ENCODE data around the gene ZBTB43.

The ZBTB43 gene

GRCh38 chr9:126879288-126879687 is 74.4 kb downstream of the ZBTB43 start:
- POLR2A ChIA-PET = no interaction called here
- no peaks in the 10 kb centered on the region for H3K27me3 ChIP-seq (replicated peaks in 2 of 5; ENCODE audit: control insufficient read depth in 4 of 5, insufficient read depth in 5 of 5, low read length in 4 of 5)
- H3K36me3 ChIP-seq (ENCODE audit: control insufficient read depth in 4 of 4, insufficient read depth in 4 of 4, low read length in 3 of 4) = peaks cover 20 to 49% (median 34%) of the 10 kb centered on the region in 4 experiments
- no peak overlapping the region for H3K27ac ChIP-seq (ENCODE audit: insufficient read depth in 1 of 2, low read depth in 1 of 2, low read length in 2 of 2, poor library complexity in 1 of 2, severe bottlenecking in 2 of 2)
- peaks cover 0 to 7% (median 1%) of the 10 kb centered on the region in 4 experiments for H3K4me1 ChIP-seq (ENCODE audit: control extremely low read depth in 1 of 4, control insufficient read depth in 4 of 4, insufficient read depth in 4 of 4, low read length in 3 of 4)
- CTCF ChIA-PET = interaction anchor here (0.9 to 1.2 kb wide), 3 partner anchors 9 to 20 kb away, joined by 3 to 4 read pairs (median 3); no protein-coding TSS in a partner anchor
- WGBS (ENCODE audit: insufficient coverage) = 100% methylated on average over 8 of the region's 9 CpGs
- DNase-seq = no peak
- no peaks in the 10 kb centered on the region for H3K9me3 ChIP-seq (ENCODE audit: control extremely low read depth in 1 of 5, control insufficient read depth in 4 of 5, insufficient read depth in 2 of 5, low read depth in 1 of 5, low read length in 4 of 5)
- no peak overlapping the region for H3K4me3 ChIP-seq (ENCODE audit: control insufficient read depth in 1 of 7, extremely low read depth in 1 of 7, insufficient read depth in 4 of 7, low read depth in 2 of 7, low read length in 6 of 7)

GRCh38 chr9:126880226-126880946 is 75.5 kb downstream of the ZBTB43 start:
- DNase-seq = no peak
- WGBS (ENCODE audit: insufficient coverage) = 99% methylated on average over 17 of the region's 23 CpGs
- no peaks in the 10 kb centered on the region for H3K27me3 ChIP-seq (replicated peaks in 2 of 5; ENCODE audit: control insufficient read depth in 4 of 5, insufficient read depth in 5 of 5, low read length in 4 of 5)
- H3K4me1 ChIP-seq (ENCODE audit: control extremely low read depth in 1 of 4, control insufficient read depth in 4 of 4, insufficient read depth in 4 of 4, low read length in 3 of 4) = peaks cover 0 to 7% (median 6%) of the 10 kb centered on the region in 4 experiments
- H3K9me3 ChIP-seq (ENCODE audit: control extremely low read depth in 1 of 5, control insufficient read depth in 4 of 5, insufficient read depth in 2 of 5, low read depth in 1 of 5, low read length in 4 of 5) = no peaks in the 10 kb centered on the region
- peaks cover 20 to 49% (median 34%) of the 10 kb centered on the region in 4 experiments for H3K36me3 ChIP-seq (ENCODE audit: control insufficient read depth in 4 of 4, insufficient read depth in 4 of 4, low read length in 3 of 4)
- no peak overlapping the region for H3K4me3 ChIP-seq (ENCODE audit: control insufficient read depth in 1 of 7, extremely low read depth in 1 of 7, insufficient read depth in 4 of 7, low read depth in 2 of 7, low read length in 6 of 7)
- no peak overlapping the region for H3K27ac ChIP-seq (ENCODE audit: insufficient read depth in 1 of 2, low read depth in 1 of 2, low read length in 2 of 2, poor library complexity in 1 of 2, severe bottlenecking in 2 of 2)
- ChIA-PET CTCF (interaction anchor here (0.9 kb wide), 1 partner anchor 11 kb away, joined by 3 read pairs; no protein-coding TSS in a partner anchor), POLR2A (no interaction called here)

DNA sequence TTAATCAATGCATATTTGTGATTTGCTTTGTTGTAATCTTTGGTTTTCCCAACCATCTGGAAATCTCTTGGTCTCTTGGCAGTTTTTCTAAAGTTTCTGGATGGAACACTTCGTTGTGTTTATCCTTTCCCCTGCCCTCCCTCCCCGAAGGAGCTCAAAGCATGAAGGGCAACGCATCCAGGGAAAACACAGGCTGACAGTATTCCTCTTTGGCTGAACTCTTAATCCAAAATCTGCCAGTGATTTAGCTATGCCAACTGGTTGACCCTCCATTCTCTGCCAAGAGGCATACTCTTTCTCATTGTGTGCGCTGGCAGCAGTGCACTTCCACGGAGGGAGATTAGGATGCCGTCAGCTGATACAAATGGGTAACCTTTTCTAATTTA is 76.1 kb downstream of the ZBTB43 start:
- Histone ChIP-seq H3K36me3 (ENCODE audit: control insufficient read depth in 4 of 4, insufficient read depth in 4 of 4, low read length in 3 of 4) (peaks cover 20 to 49% (median 34%) of the 10 kb centered on the region in 4 experiments), H3K27ac (ENCODE audit: insufficient read depth in 1 of 2, low read depth in 1 of 2, low read length in 2 of 2, poor library complexity in 1 of 2, severe bottlenecking in 2 of 2) (no peak overlapping the region), H3K27me3 (replicated peaks in 2 of 5; ENCODE audit: control insufficient read depth in 4 of 5, insufficient read depth in 5 of 5, low read length in 4 of 5) (no peaks in the 10 kb centered on the region), H3K4me1 (ENCODE audit: control extremely low read depth in 1 of 4, control insufficient read depth in 4 of 4, insufficient read depth in 4 of 4, low read length in 3 of 4) (peaks cover 0 to 7% (median 5%) of the 10 kb centered on the region in 4 experiments), H3K9me3 (ENCODE audit: control extremely low read depth in 1 of 5, control insufficient read depth in 4 of 5, insufficient read depth in 2 of 5, low read depth in 1 of 5, low read length in 4 of 5) (no peaks in the 10 kb centered on the region), H3K4me3 (ENCODE audit: control insufficient read depth in 1 of 7, extremely low read depth in 1 of 7, insufficient read depth in 4 of 7, low read depth in 2 of 7, low read length in 6 of 7) (no peak overlapping the region)
- CTCF ChIA-PET = interaction anchor here (1.5 kb wide), 1 partner anchor 13 kb away, joined by 3 read pairs; no protein-coding TSS in a partner anchor
- POLR2A ChIA-PET = no interaction called here
- DNase-seq = no peak
- WGBS (ENCODE audit: insufficient coverage) = 100% methylated on average over 2 of the region's 6 CpGs

GRCh38 chr9:126882746-126883145 is 77.9 kb downstream of the ZBTB43 start:
- no peak overlapping the region for H3K4me3 ChIP-seq (ENCODE audit: control insufficient read depth in 1 of 7, extremely low read depth in 1 of 7, insufficient read depth in 4 of 7, low read depth in 2 of 7, low read length in 6 of 7)
- H3K9me3 ChIP-seq (ENCODE audit: control extremely low read depth in 1 of 5, control insufficient read depth in 4 of 5, insufficient read depth in 2 of 5, low read depth in 1 of 5, low read length in 4 of 5) = no peaks in the 10 kb centered on the region
- H3K4me1 ChIP-seq (ENCODE audit: control extremely low read depth in 1 of 4, control insufficient read depth in 4 of 4, insufficient read depth in 4 of 4, low read length in 3 of 4) = peaks cover 0 to 6% (median 4%) of the 10 kb centered on the region in 4 experiments
- ChIA-PET CTCF (interaction anchor here (1.5 kb wide), 1 partner anchor 11 kb away, joined by 3 read pairs; no protein-coding TSS in a partner anchor), POLR2A (no interaction called here)
- no peaks in the 10 kb centered on the region for H3K27me3 ChIP-seq (replicated peaks in 2 of 5; ENCODE audit: control insufficient read depth in 4 of 5, insufficient read depth in 5 of 5, low read length in 4 of 5)
- no peak overlapping the region for H3K27ac ChIP-seq (ENCODE audit: insufficient read depth in 1 of 2, low read depth in 1 of 2, low read length in 2 of 2, poor library complexity in 1 of 2, severe bottlenecking in 2 of 2)
- 97% methylated on average over 9 of the region's 11 CpGs for WGBS (ENCODE audit: insufficient coverage)
- H3K36me3 ChIP-seq (ENCODE audit: control insufficient read depth in 4 of 4, insufficient read depth in 4 of 4, low read length in 3 of 4) = peaks cover 20 to 47% (median 34%) of the 10 kb centered on the region in 4 experiments
- DNase-seq = no peak

DNA sequence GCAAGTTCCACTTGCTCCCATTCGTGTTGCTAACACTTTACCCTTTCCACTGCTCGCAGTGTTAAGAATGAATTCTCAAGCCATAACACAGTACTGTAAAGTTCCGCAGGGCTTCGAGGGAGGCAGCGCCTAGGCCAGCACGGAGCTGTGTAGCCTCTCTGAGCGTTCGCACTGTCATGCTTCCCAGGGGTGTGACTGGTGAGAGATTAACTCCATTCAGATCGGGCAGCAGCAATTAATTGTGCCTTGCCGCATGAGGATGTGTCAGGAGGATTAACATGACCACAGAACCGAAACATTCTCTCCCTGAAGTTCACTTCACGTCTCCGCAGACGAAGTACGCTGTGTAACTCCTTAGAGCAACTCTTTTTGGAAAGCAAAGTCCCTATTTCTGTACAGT is 78.8 kb downstream of the ZBTB43 start:
- 97% methylated on average over 13 of the region's 15 CpGs for whole genome bisulfite sequencing (ENCODE audit: insufficient coverage)
- no peak for DNase-seq
- no peaks in the 10 kb centered on the region for H3K9me3 ChIP-seq (ENCODE audit: control extremely low read depth in 1 of 5, control insufficient read depth in 4 of 5, insufficient read depth in 2 of 5, low read depth in 1 of 5, low read length in 4 of 5)
- no peak overlapping the region for H3K4me3 ChIP-seq (ENCODE audit: control insufficient read depth in 1 of 7, extremely low read depth in 1 of 7, insufficient read depth in 4 of 7, low read depth in 2 of 7, low read length in 6 of 7)
- peaks cover 20 to 45% (median 32%) of the 10 kb centered on the region in 4 experiments for H3K36me3 ChIP-seq (ENCODE audit: control insufficient read depth in 4 of 4, insufficient read depth in 4 of 4, low read length in 3 of 4)
- peaks cover 0 to 6% (median 4%) of the 10 kb centered on the region in 4 experiments for H3K4me1 ChIP-seq (ENCODE audit: control extremely low read depth in 1 of 4, control insufficient read depth in 4 of 4, insufficient read depth in 4 of 4, low read length in 3 of 4)
- CTCF ChIA-PET = interaction anchor here (0.6 kb wide), 1 partner anchor 48 kb away, joined by 3 read pairs; no protein-coding TSS in a partner anchor
- no peak overlapping the region for H3K27ac ChIP-seq (ENCODE audit: insufficient read depth in 1 of 2, low read depth in 1 of 2, low read length in 2 of 2, poor library complexity in 1 of 2, severe bottlenecking in 2 of 2)
- POLR2A ChIA-PET = no interaction called here
- no peaks in the 10 kb centered on the region for H3K27me3 ChIP-seq (replicated peaks in 2 of 5; ENCODE audit: control insufficient read depth in 4 of 5, insufficient read depth in 5 of 5, low read length in 4 of 5)

- Histone ChIP-seq H3K27me3 (replicated peaks in 2 of 5; ENCODE audit: control insufficient read depth in 4 of 5, insufficient read depth in 5 of 5, low read length in 4 of 5) (no peaks in the 10 kb centered on the region), H3K9me3 (ENCODE audit: control extremely low read depth in 1 of 5, control insufficient read depth in 4 of 5, insufficient read depth in 2 of 5, low read depth in 1 of 5, low read length in 4 of 5) (no peaks in the 10 kb centered on the region), H3K27ac (ENCODE audit: insufficient read depth in 1 of 2, low read depth in 1 of 2, low read length in 2 of 2, poor library complexity in 1 of 2, severe bottlenecking in 2 of 2) (no peak overlapping the region), H3K4me1 (ENCODE audit: control extremely low read depth in 1 of 4, control insufficient read depth in 4 of 4, insufficient read depth in 4 of 4, low read length in 3 of 4) (peaks cover 0 to 10% (median 8%) of the 10 kb centered on the region in 4 experiments), H3K4me3 (ENCODE audit: control insufficient read depth in 1 of 7, extremely low read depth in 1 of 7, insufficient read depth in 4 of 7, low read depth in 2 of 7, low read length in 6 of 7) (no peak overlapping the region), H3K36me3 (ENCODE audit: control insufficient read depth in 4 of 4, insufficient read depth in 4 of 4, low read length in 3 of 4) (peaks cover 8 to 34% (median 22%) of the 10 kb centered on the region in 4 experiments)
- POLR2A ChIA-PET = no interaction called here
- CTCF ChIA-PET = no interaction called here
- 14% methylated on average over 4 of the region's 6 CpGs for WGBS (ENCODE audit: insufficient coverage)
- no peak for DNase-seq
Observed at GRCh38 chr9:126885131-126885641, 80.3 kb downstream of the ZBTB43 start.

All from common myeloid progenitor, CD34-positive (primary cell).